ENCODE data around the gene GPATCH2. TPM values are rescaled to one million over a fixed set of nuclear protein-coding genes. Genes with fewer than 3 reads are reported as not detected.

Gene GPATCH2
- total RNA-seq, 1 experiment from 2014 or later, result 6.0 TPM

Other genes with a start within 250 kb of the GPATCH2 start
- gene SPATA17, start 254 bp upstream of the GPATCH2 start, total RNA-seq (2014; rRNA removed; shearing (Covaris generic)), result 0.05 and 1.6 TPM in 2 replicates